NCI-H82 treated with DMSO at 0.1 percent for 48 hours (cell line): ENCODE measurements around the gene SCN1A.
A peak's percentile ranks its signal among the peaks of the same experiment; 100 is the strongest.

Experiments
- DNase-seq: peaks from one replicate; lab custom pipeline; 2025; ENCODE audit not compliant: unreplicated experiment; lab: John Stamatoyannopoulos, UW

Gene SCN1A

DNA sequence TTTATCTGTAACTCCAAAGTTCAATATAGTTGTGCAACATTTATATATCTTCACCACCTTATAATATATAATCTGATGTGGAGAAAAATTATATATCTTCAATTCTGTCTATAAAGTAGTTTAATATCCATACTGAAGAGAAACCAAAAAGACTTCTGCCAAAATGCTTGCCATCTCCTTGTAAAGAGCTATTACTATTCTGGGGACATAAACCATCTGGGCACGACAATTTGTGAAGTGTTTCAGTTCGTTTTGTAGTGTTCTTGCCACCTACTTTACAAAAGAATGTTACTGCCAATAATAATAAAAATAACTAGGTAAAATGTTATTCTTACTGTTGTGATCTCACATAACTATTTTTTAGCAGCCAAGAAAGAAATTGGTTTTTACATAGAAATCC is 45.1 kb downstream of the SCN1A start:
- DNase-seq = no peak

DNA sequence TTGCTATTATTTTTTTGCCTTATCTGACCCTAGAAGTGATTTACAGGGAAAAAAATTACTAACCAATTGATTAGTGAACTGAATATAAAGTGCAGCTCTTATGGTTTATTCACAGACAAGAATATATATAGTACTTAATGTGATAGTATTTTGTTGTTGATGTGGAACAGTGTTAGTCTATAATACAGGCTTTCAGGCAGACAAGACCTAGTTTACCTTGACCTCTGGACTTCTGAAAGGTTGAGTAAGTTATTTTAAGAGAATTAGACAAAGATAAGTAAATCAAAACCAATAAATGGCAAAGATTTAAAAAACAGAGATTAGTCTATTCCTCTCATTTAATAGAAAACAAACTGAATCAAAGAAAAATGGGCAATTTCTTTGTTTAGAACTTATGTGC is 46.0 kb downstream of the SCN1A start:
- DNase-seq = no peak

DNA sequence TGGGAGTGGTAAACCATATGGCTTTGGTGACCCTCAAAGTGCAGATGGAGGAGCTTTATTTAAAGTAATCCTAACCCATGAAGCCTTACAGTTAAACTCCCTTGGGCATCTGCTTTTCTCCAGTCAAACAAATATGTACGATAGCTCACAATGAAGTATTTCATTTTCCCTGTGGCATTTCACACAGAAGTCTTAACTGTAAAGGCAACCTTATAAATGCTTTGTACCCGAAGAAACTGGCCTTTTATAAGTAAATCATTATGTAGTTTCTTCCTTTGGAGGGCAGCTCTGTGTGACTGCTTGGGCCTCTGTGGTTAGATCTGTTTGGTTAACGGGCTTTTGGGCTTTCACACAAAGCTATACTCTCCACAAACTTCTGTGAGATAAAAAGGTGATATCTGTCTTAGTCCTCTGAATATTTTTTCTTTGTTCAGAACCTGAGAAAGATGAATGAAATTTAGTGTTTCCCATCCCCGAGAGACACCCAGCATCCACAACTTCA is 46.6 kb downstream of the SCN1A start:
- peak; percentile 92 for DNase-seq

DNA sequence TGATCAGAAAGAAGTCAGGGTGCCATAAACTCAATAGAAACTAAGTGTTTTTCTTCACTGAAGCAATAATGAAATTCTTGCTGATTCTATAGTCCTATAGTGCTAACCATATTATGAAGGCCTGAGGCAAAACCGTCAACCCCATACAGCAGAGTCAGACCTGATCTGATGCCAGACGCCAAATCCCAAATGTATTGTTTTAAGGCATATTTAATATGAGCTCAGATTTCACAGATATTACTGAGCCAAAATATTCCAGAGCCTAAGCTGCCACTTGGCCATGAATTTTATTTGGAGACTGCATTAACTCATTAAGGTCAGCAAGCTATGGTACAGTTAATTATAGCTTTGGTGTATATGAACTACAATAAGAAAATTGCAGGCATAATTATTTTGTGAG is 53.4 kb downstream of the SCN1A start:
- DNase-seq = no peak

DNA sequence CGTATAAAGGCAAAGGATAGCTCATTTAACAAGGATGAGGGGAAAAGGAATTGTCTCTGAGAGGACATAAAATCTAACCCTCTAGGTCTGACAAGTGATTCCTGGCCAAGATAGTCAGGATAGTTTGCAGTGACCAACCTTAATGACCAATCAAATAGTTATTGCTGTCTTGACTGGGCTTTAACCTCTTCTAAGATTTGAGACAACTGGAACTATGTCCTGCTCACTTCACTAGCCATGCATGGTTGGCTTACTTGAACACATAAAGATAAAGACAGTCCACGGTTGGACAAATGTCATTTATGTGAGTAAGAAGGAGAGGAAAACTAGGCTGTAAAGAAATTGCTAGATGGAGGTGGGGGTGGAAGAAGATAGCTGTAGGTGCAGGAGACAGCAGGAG is 53.8 kb downstream of the SCN1A start:
- DNase-seq = no peak

DNA sequence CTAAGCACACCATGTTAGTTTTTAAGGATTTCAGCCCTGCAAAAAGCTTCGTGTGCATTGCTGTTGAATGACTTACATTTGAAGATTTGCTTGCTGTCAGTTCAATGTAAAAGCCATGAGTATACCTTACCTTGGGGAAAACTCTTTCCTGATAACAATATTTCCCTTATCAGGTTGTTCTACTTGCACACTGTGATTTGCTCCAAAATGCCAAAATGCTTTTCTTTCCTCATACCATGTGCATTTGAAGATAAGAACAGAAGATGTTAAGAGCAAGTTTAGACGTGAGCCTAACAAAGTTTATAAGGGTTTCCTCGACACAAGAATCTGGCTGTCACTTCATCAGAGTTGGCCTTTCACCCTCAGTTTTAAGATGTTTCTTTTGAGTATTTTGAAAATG is 57.6 kb downstream of the SCN1A start:
- no peak for DNase-seq

DNA sequence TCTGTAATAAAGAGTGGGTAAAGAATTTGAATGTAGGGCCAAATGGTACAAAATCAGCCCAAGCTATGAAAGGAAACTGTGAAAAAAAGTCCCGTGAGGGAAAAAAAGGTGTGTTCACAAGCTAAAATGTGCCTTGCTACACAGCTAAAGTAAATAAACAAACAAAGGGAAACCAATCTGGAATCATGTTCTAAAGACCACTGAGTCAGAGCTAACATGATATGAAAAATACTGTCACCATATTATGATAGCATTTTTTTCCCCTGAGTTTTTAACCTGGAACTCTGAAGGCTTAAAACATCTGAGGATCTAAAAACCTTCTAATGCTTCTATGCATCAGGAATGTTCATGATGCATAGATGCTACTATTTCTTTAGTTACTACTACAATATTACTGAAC is 58.8 kb downstream of the SCN1A start:
- no peak for DNase-seq

DNA sequence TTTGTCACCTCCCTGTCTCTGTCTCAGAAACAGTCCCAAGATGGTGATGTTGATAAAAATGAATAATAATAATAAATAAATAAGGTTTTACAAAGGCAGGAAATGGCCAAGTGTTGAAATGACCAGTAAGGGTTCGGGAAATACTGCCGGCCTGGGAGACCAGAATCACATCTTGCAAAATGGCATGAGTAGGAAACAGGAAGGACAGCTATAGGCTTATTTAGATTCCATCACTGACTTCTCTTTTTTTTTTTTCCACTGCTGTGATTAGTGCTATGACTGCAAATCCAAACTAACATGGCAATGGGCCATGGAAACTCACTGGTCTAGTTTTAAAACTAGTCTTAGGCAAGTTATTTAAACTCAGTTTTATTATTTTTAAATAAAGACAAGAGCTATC is 60.6 kb downstream of the SCN1A start:
- DNase-seq = no peak

DNA sequence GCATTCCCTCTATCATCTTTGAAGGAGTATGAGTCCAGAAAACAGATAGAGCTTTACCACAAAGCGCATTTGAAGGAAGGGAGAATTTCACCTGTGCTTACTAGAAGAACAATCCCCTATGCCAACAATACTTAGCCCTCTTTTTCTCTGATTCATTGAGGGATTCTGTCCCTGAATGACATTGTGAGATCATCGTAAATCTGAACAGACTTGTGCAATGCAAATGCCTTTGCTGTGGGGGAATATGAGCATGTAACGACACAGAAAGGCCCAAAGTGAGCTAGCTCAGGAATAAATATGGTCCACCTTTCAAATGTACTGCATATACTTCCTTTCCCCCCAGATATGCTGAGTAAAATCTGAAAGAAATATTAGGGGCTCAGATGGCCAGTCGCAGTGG is 67.6 kb downstream of the SCN1A start:
- DNase-seq = no peak

DNA sequence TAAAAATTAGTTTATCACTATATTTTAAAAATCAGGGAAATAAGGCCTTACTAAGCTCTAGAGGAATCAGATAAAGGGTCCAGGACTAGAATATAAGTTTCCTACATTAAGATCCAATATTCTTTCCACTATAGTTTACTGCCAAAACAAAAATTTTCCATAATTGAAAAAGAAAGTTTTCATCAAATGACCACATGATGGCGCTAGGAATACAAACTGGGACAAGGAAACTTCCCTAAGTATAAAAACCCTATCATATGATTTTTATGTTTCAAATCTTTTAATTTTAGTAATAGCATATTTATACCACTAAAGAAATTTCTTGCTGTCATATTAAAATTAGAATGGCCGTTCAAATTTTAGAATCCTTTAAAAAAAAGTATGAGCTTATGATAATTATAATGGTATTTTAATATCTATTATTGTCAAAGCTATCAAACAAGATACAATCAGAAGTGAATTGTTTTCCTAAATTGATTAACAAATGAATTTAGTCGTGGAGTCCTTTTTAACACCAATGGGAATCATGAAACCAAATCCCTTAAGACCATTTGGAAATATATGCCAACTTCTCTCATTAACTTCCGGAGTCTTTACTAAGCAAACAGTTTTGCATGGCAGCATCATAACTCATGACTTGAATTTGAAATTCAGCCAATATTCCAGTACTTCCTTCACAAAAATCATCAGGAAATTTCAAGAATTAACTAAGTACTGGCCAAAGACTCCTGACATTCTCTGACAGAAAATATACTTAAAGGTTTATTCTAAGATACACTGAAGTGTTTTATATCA is 70.3 kb downstream of the SCN1A start:
- peak; percentile 31 for DNase-seq

DNA sequence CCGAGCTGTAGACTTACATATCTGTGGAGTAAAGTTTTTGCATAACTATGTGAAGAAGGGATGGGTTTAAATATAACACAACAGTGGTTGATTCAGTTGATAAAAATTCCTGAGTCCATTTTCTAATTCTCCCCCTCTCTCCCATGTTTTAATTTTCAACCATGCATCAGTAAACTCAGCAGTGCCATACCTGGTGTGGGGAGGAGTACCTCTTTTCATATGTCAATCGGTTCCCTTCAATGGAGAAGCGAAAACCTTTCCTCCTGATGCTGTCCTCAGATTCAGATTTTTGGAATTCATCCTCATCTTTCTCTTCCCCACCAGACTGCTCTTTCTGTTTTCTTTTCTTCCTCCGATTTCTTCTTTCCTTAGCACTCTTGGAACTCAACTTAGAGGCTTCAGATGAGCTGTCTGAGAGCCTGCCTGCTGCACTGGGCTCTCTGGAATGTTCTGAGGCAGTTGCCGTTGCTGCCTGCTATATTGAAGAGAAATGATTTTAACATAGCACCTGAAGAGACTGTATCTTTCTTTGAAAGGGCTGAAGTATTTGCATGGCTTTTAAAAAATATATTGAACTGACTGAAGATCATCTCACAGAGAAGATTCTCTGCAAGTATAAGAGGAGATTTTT is 82.9 kb downstream of the SCN1A start:
- DNase-seq = no peak

DNA sequence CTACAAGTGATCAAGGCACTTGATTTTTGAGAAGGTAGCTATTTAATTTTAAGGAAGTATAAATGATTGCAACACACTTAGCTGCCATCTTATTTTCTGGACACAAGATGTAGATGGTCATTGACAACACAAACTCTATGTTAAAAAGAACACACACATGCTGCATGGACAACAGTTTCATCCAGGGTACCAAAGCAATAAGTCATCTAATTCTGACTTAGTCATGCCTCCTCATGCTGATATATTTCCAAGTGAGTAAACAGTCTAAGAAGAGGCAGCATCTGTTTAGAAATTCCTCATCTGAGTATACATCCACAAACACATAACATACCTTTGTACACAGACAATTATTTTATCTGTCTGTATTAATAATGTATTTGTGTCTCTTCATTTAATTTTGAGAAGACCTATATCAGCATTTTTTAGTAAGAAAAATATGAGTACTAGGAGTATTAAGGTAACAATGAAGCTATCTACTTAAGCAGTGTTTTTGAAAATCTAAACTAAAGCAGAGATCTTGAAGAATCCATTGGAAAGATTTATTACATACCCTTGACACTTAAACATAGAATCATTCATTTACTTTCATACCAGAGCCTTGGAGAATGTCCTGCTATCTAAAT is 84.9 kb downstream of the SCN1A start:
- DNase-seq = no peak

DNA sequence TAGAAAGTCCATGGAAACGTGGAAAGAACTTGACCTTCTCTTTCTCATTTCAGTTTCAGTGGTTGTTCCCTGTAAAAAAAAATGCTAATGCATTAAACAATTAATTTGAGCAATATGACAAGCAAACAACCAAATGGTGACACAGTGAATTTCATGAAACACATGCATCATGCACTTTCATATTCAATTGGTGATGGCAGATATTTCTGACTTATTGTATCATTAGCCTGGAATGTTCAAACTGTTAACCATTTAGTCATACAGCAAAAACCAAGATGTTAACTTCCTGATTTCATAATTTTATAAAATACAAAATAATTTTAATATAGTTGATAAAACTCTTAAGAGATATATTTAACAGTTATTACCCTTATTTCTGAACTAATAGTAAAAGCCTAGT is 85.5 kb downstream of the SCN1A start:
- no peak for DNase-seq

DNA sequence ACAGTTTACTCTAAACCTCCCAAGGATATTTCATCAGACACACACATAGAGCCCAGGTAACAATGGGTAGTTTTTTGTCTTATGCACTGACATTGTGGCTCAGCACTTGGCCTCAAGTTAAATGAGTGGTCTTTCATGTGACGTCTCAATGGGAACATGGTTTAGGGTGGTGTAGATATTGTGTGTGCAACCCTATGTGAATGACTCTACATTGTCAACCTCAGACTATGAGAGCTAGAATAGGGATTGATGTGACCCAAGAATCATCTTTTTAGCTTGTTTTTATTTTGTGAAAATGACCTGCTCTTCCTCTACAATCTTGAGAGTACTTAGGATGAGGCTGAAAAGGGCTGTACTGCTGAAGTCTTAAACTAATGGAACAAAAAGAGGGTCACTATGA is 86.2 kb downstream of the SCN1A start:
- no peak for DNase-seq

DNA sequence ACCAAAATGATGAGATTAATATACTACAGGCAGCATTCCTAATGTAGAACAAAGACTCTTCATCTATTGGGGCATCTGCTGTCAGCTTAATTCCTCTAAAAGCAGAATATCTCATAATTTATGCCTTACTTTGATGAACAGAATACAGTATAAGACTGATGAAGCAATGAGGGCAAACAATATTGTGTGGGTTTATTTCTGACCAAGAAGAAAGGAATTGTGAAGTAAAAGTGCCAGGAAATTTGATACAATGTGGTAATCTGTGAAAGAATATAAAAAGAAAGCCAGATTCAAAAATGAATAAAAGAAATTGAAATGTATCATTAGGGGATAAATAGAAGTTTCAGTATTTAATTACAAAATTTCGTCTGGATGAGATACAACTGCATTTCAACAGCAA is 95.5 kb downstream of the SCN1A start:
- DNase-seq = no peak

DNA sequence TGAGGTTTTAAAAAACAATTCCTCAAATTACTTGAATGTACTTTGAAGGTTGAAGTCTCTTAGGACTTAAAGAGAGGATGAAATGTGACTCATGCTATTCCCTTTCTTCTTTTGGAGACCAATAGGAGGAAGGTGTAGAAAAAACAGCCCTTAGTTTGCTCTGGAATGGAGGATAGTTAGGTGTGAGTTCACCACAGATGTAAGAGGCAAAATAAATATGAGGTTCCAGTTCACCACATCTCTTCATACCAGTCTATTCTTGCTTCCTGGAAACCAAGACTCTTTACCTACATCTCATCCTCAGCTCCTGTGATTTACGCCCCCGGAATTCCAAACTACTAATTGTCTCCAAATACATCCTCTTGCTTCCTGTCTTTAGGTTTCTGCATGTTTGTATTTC is 96.8 kb downstream of the SCN1A start:
- DNase-seq = no peak

DNA sequence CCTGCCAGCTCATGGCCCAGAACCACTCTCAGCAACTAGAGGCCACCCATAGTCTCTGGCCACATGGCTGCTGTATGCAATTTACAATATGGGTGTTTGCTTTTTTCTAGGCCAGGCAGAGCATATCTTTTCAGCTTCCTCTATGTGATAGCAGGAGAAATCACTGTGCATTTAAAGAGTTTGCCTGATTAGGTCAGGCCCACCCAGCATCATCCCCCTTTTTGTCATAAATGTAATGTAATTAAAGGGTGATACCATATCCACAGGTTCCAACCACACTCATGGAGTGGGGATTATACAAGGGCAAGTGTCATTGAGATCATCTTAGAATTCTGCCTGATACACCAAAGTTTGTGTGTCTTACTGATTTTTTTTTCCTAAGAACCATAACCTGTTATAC is 102.5 kb downstream of the SCN1A start:
- DNase-seq = no peak

DNA sequence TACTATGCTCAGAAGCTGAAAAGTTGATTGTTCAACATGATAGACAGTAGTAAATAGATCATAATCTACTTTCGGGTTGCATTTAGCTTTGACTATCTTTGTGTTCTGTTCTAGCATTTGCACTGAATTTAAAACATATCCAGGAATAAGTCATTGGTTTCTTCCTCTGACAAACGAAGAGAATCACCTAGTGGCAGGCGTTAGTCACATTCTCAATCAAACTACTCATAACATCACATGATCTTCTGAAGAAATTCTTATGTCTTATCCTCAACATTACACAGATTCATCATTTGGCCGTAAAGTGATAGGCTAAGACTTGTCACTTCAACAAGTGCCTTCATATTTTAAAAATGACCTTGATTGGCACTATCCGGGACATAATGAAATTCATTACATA is 110.6 kb downstream of the SCN1A start:
- no peak for DNase-seq

DNA sequence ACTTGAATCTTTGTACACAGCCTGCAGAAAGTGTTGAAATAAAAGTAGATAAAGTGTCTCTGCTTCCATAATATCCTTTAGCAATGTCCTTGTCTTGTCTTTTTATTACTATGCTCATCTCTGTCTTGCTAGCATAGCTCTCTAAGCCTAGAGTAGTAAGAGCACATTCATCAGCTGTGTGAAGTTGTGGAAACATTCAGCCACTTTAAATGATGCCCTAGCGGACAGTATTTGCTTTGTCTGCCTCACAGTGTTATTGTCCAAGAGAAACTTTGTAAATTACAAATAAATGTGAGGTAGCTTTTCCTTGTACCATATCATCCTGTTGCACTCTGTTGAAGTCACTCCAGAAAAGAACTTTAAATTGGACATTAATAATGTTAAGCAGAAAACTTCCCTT is 113.9 kb downstream of the SCN1A start:
- no peak for DNase-seq

DNA sequence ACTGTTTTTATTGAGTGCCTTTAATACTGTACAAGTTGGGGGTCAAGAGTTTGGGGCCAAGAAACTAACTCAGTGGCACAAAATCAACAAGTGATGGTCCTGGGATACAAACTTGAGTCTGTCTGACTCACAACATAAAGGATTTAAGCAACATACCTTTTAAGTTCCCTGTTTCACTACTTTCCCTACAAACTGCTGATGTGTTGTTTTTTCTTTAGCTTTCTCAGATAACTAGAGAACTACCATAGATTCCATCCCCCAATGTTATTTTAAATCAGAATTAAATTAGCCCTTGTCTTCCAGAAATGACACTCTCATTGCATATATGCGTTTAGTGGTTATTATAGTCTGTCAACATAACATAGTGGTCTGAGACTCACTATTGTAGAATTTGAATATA is 116.2 kb downstream of the SCN1A start:
- DNase-seq = no peak

DNA sequence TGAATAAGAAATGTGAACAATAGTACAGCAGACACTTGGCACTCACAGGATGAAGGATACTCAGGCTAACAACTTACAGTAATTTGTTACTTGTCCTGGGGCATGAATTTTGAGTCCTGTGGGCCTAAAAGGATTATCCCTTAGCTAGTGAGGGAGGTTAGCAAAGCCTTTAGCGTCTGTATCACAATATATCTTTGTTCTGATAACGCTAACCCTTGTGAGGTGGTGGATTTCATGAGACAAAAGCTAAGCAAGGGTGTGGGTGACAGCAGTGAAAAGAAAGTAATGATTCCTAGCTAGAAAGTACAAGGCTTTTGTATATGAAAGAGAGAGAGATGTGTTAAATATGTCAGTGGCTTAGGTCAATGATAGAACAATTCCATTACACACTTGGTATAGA is 127.4 kb downstream of the SCN1A start:
- DNase-seq = peak; percentile 36

DNA sequence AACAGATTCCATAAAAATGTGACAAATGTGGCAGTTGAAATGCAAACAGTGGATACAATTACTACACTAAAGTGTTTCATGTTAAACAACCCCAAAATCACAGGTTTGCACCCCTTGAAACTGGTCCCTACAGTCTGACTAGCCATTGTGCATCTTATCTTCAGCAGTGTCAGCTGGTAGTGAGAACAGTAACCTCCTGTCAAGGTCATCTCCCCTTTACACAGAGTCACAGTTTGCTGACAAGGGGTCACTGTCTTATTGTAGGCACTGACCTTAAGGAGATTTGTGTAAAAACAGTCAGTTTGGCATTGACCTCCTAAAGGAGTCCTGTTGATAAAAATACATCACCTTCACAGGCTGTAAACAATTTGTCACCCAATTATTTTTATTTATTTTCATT is 137.0 kb downstream of the SCN1A start:
- no peak for DNase-seq
